SK-N-SH (cell line): ENCODE results near the gene FAM163A. TPM values are rescaled to one million over a fixed set of nuclear protein-coding genes. Genes with fewer than 3 reads are reported as not detected.

Source experiments
- CTCF ChIA-PET: fragments of 300-600, 350-600 bp; formaldehyde crosslinking; extraction: SDS; loops from one replicate; lab custom pipeline; 2021; lab: Yijun Ruan, JAX
- POLR2A ChIA-PET: fragments of 350-600 bp; sonication (Branson Sonifier 250); formaldehyde crosslinking; extraction: SDS; loops from one replicate; lab custom pipeline; 2020; ENCODE audit warnings: antibody characterized with exemption, inconsistent platforms; lab: Yijun Ruan, JAX
- DNase-seq: peaks from one replicate; pipeline ENCODE4 v3.0.0; 2012
- H2AFZ ChIP-seq: fragments of 200-600 bp; sonication (generic); 2 replicates; pipeline ENCODE4 v1.8.1; 2016; ENCODE audit warnings: antibody characterized with exemption, mild to moderate bottlenecking, low read depth
- H3F3A ChIP-seq: fragments of 200-600 bp; sonication (generic); replicated peaks from 2 replicates; pipeline ENCODE3; 2016; ENCODE audit warnings: antibody characterized with exemption, mild to moderate bottlenecking; ENCODE audit not compliant: insufficient read depth
- H3K27ac ChIP-seq, 2 experiments: fragments of 200-500 bp in 1 of 2; fragments of 200-600 bp in 1 of 2; sonication (Bioruptor generic) in 1 of 2; sonication (generic), shearing (Covaris generic) in 1 of 2; 2 replicates each; pipeline versions ENCODE4 v1.5.1 to v1.6.1; 2014 to 2016; ENCODE audit warnings: low read depth in 2 of 2, inconsistent platforms in 1 of 2, low read length in 1 of 2, mild to moderate bottlenecking in 1 of 2, mixed read lengths in 1 of 2
- H3K27me3 ChIP-seq: fragments of 200-600 bp; sonication (generic), shearing (Covaris generic); 2 replicates; pipeline ENCODE4 v1.6.1; 2016; ENCODE audit warnings: mixed run types; ENCODE audit not compliant: insufficient read depth
- H3K36me3 ChIP-seq, 2 experiments: fragments of 200-500 bp in 1 of 2; fragments of 200-600 bp in 1 of 2; sonication (Bioruptor generic) in 1 of 2; sonication (generic) in 1 of 2; replicated peaks in 1 of 2; 2 replicates each; pipeline versions ENCODE3 to v1.5.1; 2014 to 2016; ENCODE audit warnings: low read length in 1 of 2, mild to moderate bottlenecking in 1 of 2; ENCODE audit not compliant: insufficient read depth in 2 of 2, control insufficient read depth in 1 of 2
- H3K4me1 ChIP-seq, 2 experiments: fragments of 200-500 bp in 1 of 2; fragments of 200-600 bp in 1 of 2; sonication (Bioruptor generic) in 1 of 2; sonication (generic), shearing (Covaris generic) in 1 of 2; 2 replicates each; pipeline versions ENCODE4 v1.5.1 to v1.6.1; 2014 to 2016; ENCODE audit warnings: low read depth in 1 of 2, low read length in 1 of 2, mixed run types in 1 of 2; ENCODE audit not compliant: insufficient read depth in 2 of 2, control insufficient read depth in 1 of 2
- H3K4me2 ChIP-seq: fragments of 200-600 bp; sonication (generic), shearing (Covaris generic); 2 replicates; pipeline ENCODE4 v1.6.1; 2017; ENCODE audit warnings: mixed run types
- H3K4me3 ChIP-seq, 2 experiments: fragments of 200-500 bp in 1 of 2; fragments of 200-600 bp in 1 of 2; sonication (Bioruptor generic) in 1 of 2; sonication (generic), shearing (Covaris generic) in 1 of 2; 2 replicates each; pipeline versions ENCODE4 v1.5.1 to v1.8.1; 2014 to 2016; ENCODE audit warnings: low read depth in 2 of 2, inconsistent platforms in 1 of 2, low read length in 1 of 2, mild to moderate bottlenecking in 1 of 2, mixed read lengths in 1 of 2, moderate library complexity in 1 of 2
- H3K79me2 ChIP-seq: fragments of 200-600 bp; sonication (generic); 2 replicates; pipeline ENCODE4 v1.8.1; 2017; ENCODE audit warnings: mild to moderate bottlenecking; ENCODE audit not compliant: insufficient read depth
- H3K9ac ChIP-seq: fragments of 200-600 bp; sonication (generic); 2 replicates; pipeline ENCODE4 v1.6.1; 2017; ENCODE audit warnings: mixed run types
- H3K9me2 ChIP-seq: fragments of 200-600 bp; sonication (generic); 2 replicates; pipeline ENCODE4 v1.6.1; 2017; ENCODE audit warnings: mixed run types
- H3K9me3 ChIP-seq: fragments of 200-600 bp; sonication (generic); 2 replicates; pipeline ENCODE4 v1.6.1; 2017; ENCODE audit warnings: mixed run types, mild to moderate bottlenecking, moderate library complexity
- H4K20me1 ChIP-seq: fragments of 200-600 bp; sonication (generic); 2 replicates; pipeline ENCODE4 v1.6.1; 2017; ENCODE audit warnings: mild to moderate bottlenecking, mixed run types; ENCODE audit not compliant: insufficient read depth
- CTCF ChIP-seq: fragments of 200-600 bp; sonication (generic); IDR thresholded peaks from 2 replicates; pipeline ENCODE4 v1.6.1; 2017; ENCODE audit warnings: antibody characterized with exemption, mild to moderate bottlenecking, moderate library complexity
- ELF1 ChIP-seq: IDR thresholded peaks from 2 replicates; pipeline ENCODE4 v1.4.0; 2012
- EP300 ChIP-seq, 2 experiments: IDR thresholded peaks; 2 replicates each; pipeline versions ENCODE4 v1.4.0 to v1.6.1; 2012; ENCODE audit warnings: borderline replicate concordance in 1 of 2, low read depth in 1 of 2, low read length in 1 of 2
- EZH2phosphoT487 ChIP-seq: fragments of 200-600 bp; sonication (generic); IDR thresholded peaks from 2 replicates; pipeline ENCODE4 v1.6.1; 2017; ENCODE audit warnings: low read depth, mixed run types, mild to moderate bottlenecking, antibody characterized with exemption, moderate library complexity, borderline replicate concordance
- FOSL2 ChIP-seq: IDR thresholded peaks from 2 replicates; pipeline ENCODE4 v1.4.0; 2012; ENCODE audit warnings: low read depth, mild to moderate bottlenecking, moderate library complexity, borderline replicate concordance
- FOXJ3 ChIP-seq: sonication (generic); formaldehyde crosslinking; IDR thresholded peaks from 2 replicates; pipeline ENCODE4 v1.5.1; 2020; ENCODE audit warnings: mild to moderate bottlenecking, missing genetic modification reagents
- GABPA ChIP-seq: IDR thresholded peaks from 2 replicates; pipeline ENCODE4 v1.4.0; 2012; ENCODE audit warnings: low read depth, mild to moderate bottlenecking
- IRF3 ChIP-seq: fragments of 150-350 bp; IDR thresholded peaks from 2 replicates; pipeline ENCODE4 v1.6.1; 2016; ENCODE audit warnings: mild to moderate bottlenecking, low read depth, low read length
- MAX ChIP-seq: IDR thresholded peaks from 2 replicates; pipeline ENCODE4 v1.4.0; 2012; ENCODE audit warnings: low read depth
- MEF2A ChIP-seq: IDR thresholded peaks from 2 replicates; pipeline ENCODE4 v1.4.0; 2012; ENCODE audit warnings: low read depth, borderline replicate concordance
- NFIC ChIP-seq: IDR thresholded peaks from 2 replicates; pipeline ENCODE4 v1.4.0; 2012; ENCODE audit warnings: borderline replicate concordance
- NRF1 ChIP-seq: IDR thresholded peaks from 2 replicates; pipeline ENCODE4 v1.6.1; 2012; ENCODE audit warnings: low read depth, mild to moderate bottlenecking, low read length
- PBX3 ChIP-seq: IDR thresholded peaks from 2 replicates; pipeline ENCODE4; 2012
- POLR2AphosphoS5 ChIP-seq: IDR thresholded peaks from 2 replicates; pipeline ENCODE4 v1.6.1; 2012; ENCODE audit warnings: low read depth, low read length
- RCOR1 ChIP-seq: fragments of 150-350 bp; IDR thresholded peaks from 2 replicates; pipeline ENCODE4 v1.6.1; 2017; ENCODE audit warnings: antibody characterized with exemption, low read length
- SIN3A ChIP-seq: IDR thresholded peaks from 2 replicates; pipeline ENCODE4 v1.6.1; 2012; ENCODE audit warnings: low read depth, mild to moderate bottlenecking, low read length, moderate library complexity, borderline replicate concordance
- SMC3 ChIP-seq: IDR thresholded peaks from 2 replicates; pipeline ENCODE4 v1.6.1; 2012; ENCODE audit warnings: low read depth, low read length, improper control_type of control experiment
- TAF1 ChIP-seq: IDR thresholded peaks from 2 replicates; pipeline ENCODE4 v1.6.1; 2012; ENCODE audit warnings: low read depth, mild to moderate bottlenecking, low read length, moderate library complexity, borderline replicate concordance
- TCF12 ChIP-seq: IDR thresholded peaks from 2 replicates; pipeline ENCODE4 v1.4.0; 2012
- TEAD4 ChIP-seq: IDR thresholded peaks from 2 replicates; pipeline ENCODE4 v1.4.0; 2012; ENCODE audit warnings: mild to moderate bottlenecking, borderline replicate concordance; ENCODE audit not compliant: insufficient read depth
- USF1 ChIP-seq: IDR thresholded peaks from 2 replicates; pipeline ENCODE4 v1.4.0; 2012; ENCODE audit warnings: low read depth, borderline replicate concordance
- USF2 ChIP-seq: fragments of 150-350 bp; IDR thresholded peaks from 2 replicates; pipeline ENCODE4 v1.6.1; 2017; ENCODE audit warnings: antibody characterized with exemption, low read length, low read depth, borderline replicate concordance
- YY1 ChIP-seq: IDR thresholded peaks from 2 replicates; pipeline ENCODE4 v1.4.0; 2012; ENCODE audit warnings: low read depth, mild to moderate bottlenecking
- ZBTB33 ChIP-seq: IDR thresholded peaks from 2 replicates; pipeline ENCODE4 v1.4.0; 2012; ENCODE audit warnings: low read depth, borderline replicate concordance
- WGBS: methylation state at CpG from one replicate; pipeline ENCODE4 v1.1.6; 2017; ENCODE audit warnings: low lambda C conversion rate; 5-methylcytosine and 5-hydroxymethylcytosine counted together
- polyA plus RNA-seq, 3 experiments: library from polyadenylated mRNA; depleted of rRNA; stranded (reverse); fragments of >200 nt; gene quantifications; 2 replicates each; pipeline ENCODE4 v1.2.3, GENCODE V29; 2012

The FAM163A gene
- polyA plus RNA-seq, 1 of the 3 experiments (the other 2 are of a cell fraction) = 0.43 TPM

GRCh38 chr1:179754041-179754624 lies 11.0 kb downstream of the FAM163A start:
- POLR2A ChIA-PET = interaction anchor here (0.8 to 1.4 kb wide), 3 partner anchors 9 to 39 kb away, joined by 3 to 8 read pairs (median 4); no protein-coding TSS in a partner anchor
- H3K4me3 ChIP-seq = no peak overlapping the region
- no peaks in the 10 kb centered on the region for H3K79me2 ChIP-seq
- H3K36me3 ChIP-seq = no peaks in the 10 kb centered on the region
- H3K27ac ChIP-seq = peak overlapping the region in 1 of 2 experiments; percentile 80; a peak in 2 of 4 replicates
- no peaks in the 10 kb centered on the region for H4K20me1 ChIP-seq
- H3K9me3 ChIP-seq = no peaks in the 10 kb centered on the region
- no peak overlapping the region for H2AFZ ChIP-seq
- H3K4me2 ChIP-seq = no peak overlapping the region
- H3K9ac ChIP-seq = no peak overlapping the region
- H3K4me1 ChIP-seq = peaks cover 0 to 38% of the 10 kb centered on the region in 2 experiments; a peak in 2 of 4 replicates
- CTCF ChIA-PET = interaction anchor here (0.6 to 1.4 kb wide), 7 partner anchors 9 to 61 kb away, joined by 3 to 7 read pairs (median 3); no protein-coding TSS in a partner anchor
- WGBS = 21% methylated on average over 4 of the region's 4 CpGs
- no peak for DNase-seq
- H3K27me3 ChIP-seq = no peaks in the 10 kb centered on the region
- H3K9me2 ChIP-seq = no peaks in the 10 kb centered on the region
- H3F3A ChIP-seq = no peaks in the 10 kb centered on the region
- TF ChIP-seq EZH2phosphoT487 (no peak), NRF1 (no peak), YY1 (no peak), SMC3 (no peak), ZBTB33 (no peak), TCF12 (no peak), CTCF (no peak), MEF2A (no peak), NFIC (no peak), FOSL2 (peak; percentile 6; the same call in 1 of the 2 replicates), SIN3A (no peak), USF1 (no peak), TEAD4 (no peak), ELF1 (no peak), POLR2AphosphoS5 (no peak), FOXJ3 (CRISPR knock-in tag) (no peak), PBX3 (no peak), EP300 (IDR thresholded peaks at IDR 0.05; ENCODE audit: borderline replicate concordance in 1 of 2, low read depth in 1 of 2, low read length in 1 of 2) (no peak; a peak in 1 of 4 replicates), GABPA (no peak), MAX (no peak), RCOR1 (peak; percentile 32; the same call in 1 of the 2 replicates), TAF1 (no peak), IRF3 (no peak), USF2 (no peak)
